K562 treated with DMSO at 1 percent for 4 hours (cell line): ENCODE results near the gene GTF2H2. TPM values are rescaled to one million over a fixed set of nuclear protein-coding genes. Genes with fewer than 3 reads are reported as not detected.

ENCODE experiments used
- total RNA-seq: library from RNA; unstranded; fragments of 300-600 nt; gene quantifications from 2 replicates; pipeline ENCODE4 v1.2.3, GENCODE V29; 2022; ENCODE audit not compliant: insufficient read depth

The GTF2H2 gene
- total RNA-seq: 11.9 and 12.9 TPM in 2 replicates

DNA sequence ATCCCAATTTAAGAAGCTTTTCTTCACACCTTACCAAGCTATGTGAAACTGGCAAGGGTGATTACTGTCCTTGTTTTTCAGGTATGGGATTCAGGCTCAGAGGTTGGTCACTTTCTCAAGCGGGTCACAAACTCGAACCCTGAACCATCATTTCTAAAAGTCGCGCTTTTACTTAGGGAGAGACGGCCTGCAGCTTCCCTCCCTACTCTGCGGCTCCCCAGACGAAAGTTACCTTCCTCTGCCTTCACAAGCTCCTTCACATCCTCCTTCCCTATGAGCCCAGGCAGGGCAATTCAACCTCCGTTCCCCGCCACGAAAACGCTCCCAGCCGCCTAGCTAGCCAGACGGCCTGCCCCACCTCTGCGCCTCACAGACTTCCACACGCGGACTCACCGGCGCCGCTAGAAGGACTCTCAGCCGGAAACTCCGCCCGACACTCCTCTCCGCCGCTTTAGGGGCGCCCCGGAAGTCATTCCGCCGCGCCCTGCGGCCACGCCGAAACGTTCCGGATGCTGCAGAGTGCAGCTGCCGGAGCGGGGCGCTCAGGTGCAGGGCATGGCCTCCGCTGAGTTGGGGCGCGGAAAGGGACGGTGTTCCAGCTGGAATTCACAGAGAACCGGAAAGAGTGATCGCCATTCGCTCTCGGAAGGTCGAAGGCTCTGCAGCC lies at the start of gene GTF2H2:
Gene GTF2H2 (minus strand): TSS at position 415 of the 667 bp plus-strand sequence. CDS start 4,913 bp downstream, outside the sequence.

GRCh38 chr5:71025289-71025953 lies 42.1 kb downstream of the GTF2H2 start, which contains the start of gene NAIP:
Gene NAIP (minus strand): TSS chr5:71025339. CDS start chr5:71012915, 12,424 bp downstream.

Other genes with a start within 250 kb of the GTF2H2 start
- gene SERF1A, start 167.0 kb downstream of the GTF2H2 start, total RNA-seq: 5.1 TPM in 1 of 2 replicates, not detected in the other
- gene SMN1, start 142.6 kb downstream of the GTF2H2 start, total RNA-seq: 30.6 and 30.9 TPM in 2 replicates
- 2.7 and 5.4 TPM in 2 replicates for gene NAIP, start 42.3 kb downstream of the GTF2H2 start, total RNA-seq